HG03060 (cell line): ENCODE results near the gene ALX4.

Source experiments
- ATAC-seq: cut with Tn5 transposase; IDR thresholded peaks from one replicate; pipeline ENCODE4 v1.9.1; 2021; ENCODE audit warnings: low read depth, moderate number of reproducible peaks; ENCODE audit not compliant: unreplicated experiment

The ALX4 gene

GRCh38 chr11:44269369-44270351 is 40.3 kb downstream of the ALX4 start:
- no peak for ATAC-seq

DNA sequence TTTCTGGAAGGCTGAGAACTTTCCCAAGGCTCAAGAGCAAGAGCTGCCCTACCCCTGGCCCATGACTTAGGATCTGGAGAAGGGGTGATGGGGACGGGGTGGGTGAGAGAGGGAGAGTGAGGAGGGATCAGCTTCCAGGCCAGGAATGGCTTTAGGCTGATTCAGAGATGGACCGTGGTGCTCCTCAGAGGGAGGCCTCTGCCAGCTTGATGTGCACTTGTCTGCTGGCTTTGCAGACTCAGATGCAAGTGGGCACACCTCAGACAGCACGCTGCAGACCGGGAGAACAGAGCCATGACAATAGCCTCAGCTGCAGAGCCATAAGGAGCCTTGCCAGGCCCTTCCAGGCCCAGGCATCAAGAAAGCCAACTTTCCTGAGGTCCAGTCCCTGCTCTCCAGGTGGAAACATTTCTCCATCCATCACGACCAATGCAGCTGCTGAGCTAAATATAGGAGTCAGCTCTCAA is 41.3 kb downstream of the ALX4 start:
- no peak for ATAC-seq

GRCh38 chr11:44267750-44268613 is 42.0 kb downstream of the ALX4 start:
- no peak for ATAC-seq

DNA sequence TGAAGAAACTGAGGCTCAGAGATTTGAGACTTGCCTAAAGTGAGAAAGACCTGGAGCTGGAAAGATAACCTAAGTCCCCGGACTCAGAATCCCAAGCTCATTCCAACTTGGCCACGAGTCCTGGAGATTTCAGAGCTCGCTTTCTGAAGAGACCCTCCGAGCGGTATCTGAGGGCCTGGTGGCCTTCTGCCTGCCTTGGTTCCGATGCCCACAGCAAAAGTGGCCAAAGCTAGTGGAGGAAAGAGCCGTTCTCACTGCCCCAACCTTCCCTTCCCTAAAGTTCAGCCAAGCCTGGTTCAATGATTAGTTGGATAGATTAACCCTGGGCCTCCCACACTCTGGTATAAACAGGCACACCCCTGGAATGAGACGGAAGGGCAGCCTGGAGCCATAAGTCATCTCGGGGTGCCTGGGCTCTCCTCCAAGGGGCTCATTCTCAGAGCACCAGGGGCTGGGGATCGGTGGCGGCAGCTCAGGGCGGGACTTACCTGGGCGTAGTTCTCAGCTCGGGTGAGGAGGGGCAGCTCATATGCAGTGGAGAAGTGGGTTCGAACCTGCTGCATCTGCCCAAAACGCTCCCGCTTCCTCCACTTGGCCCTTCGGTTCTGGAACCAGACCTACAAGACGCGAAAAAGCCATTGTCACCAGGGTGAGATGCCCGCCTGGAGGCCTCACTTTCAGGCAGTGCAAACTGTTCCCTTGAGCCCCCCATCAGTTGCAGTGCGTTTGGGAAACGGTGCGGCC is 42.8 kb downstream of the ALX4 start:
- no peak for ATAC-seq

DNA sequence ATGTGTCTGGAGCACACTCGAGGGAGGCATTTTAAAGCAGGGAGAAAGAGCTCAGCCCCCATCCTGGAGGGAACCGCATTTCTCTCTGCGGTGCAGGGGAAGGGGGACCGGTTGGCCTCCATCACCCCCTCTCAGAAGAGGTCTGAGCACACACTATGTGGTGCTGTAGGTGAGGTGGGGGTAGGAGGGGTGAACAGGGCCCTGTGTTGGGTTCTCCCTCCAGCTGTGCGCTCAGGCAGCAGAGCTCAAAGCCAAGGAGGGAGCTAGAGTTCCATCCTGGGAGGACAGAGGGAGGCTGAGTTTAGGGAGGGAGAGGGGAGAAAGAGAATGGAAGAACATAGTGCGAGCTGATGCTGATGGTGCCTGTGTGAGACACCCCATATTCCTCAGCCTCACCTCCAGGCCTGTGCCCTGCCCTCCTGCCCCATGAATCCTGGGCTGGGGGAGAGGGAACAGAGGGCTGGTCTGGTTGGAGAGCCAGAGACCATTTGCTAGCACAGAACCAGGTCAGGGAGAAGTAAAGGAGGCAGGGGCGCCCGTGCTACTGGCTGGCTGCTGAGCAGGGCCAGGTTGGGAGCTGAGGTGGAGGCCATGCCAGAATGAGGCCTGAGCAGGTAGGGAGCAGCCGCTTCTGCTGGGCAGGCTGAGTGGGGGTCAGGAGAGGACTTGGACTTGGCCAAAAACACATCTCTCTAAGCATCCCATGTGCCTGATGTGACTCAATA is 43.7 kb downstream of the ALX4 start:
- no peak for ATAC-seq

DNA sequence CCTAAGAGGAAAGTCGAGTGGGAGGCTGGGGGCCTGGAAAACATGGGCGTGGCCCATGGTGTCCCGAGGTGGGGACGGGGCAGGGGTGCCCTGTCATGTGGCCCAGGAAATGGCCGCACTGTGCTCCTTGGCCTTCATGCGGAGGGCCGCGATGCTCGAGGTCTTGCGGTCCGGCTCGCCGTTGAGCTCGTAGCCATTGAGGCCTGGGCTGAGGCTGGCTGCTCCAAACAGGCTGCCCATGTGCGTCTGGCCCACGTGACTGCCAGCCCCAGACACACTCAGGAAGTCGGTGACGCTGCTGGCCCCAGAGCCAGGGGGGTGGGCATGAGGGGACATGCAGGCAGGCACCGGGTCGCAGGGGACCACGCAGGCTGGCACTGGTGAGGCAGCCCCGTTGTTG is 45.2 kb downstream of the ALX4 start:
- ATAC-seq = no peak

GRCh38 chr11:44264438-44264749 is 45.5 kb downstream of the ALX4 start:
- ATAC-seq = no peak

DNA sequence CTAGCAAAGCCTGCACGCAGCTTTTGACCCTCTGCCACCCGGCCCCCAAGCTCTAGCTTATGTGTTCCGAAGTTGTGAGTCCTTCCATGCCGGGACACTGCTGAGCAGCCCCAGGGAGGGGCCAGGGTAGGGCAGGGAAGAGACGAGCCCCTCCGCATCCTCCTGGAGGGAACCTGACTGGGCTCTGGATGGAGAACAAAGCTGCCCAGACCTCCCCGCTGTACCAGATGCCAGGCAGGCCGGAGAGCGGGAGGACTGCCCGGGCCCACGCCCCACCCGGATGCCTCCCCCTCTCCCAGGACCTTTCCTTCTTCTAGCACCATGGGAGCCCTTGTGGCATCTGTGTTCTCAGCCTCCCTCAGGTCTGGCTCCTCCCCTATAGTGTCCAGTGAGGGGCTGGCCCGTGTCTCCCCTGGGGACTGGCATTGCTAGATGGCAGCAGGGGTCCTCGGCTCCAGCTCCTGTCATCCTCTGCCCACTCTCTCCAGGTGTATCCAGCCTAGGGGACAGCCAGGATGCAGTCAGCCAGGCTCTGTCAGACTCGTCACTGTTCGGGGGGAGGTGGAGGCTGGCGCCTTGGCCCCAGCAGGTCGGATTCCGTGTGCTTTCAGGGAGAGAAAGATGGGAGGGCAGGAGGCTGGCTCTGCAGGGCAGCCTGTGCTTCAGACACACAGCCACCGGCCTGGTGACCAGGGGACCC is 46.1 kb downstream of the ALX4 start:
- no peak for ATAC-seq

- ATAC-seq = no peak
These were observed 47.9 kb downstream of the ALX4 start for GRCh38 chr11:44261800-44262591.

DNA sequence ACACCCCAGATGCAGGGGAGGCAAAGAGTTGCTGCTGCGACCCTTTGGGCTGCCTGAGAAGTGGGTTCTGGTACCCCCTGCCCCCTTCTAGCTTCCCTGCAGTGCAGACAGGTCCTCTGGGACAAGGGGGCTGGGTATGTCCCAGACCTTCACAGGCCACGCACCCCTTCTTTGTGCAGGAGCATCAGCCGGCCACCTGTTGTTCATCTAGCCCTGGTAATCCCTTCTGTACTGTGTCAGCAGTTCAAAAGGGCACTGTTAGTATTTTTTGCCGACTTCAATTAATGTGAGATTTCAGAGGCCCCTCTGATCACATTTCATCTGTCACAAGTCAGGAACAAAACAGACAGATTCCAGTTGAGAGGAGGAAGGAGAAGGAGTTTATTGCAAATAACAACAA is 49.9 kb downstream of the ALX4 start:
- no peak for ATAC-seq

GRCh38 chr11:44258839-44259420 is 51.0 kb downstream of the ALX4 start:
- ATAC-seq = no peak

DNA sequence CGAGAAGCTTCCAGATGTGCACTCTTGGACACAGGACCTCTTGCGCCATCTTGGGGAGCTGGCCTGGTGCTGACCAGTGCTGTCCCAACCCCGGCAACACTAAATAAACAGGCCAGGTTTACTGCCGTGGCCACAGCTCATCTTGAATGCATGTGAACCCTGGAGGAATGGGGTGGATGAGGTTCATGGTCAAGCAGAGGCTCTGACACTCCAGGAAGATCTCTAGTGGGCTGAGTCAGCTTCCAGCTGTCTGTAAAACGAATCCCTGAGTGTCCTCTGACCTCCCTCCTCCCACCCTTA is 51.8 kb downstream of the ALX4 start:
- ATAC-seq = no peak

DNA sequence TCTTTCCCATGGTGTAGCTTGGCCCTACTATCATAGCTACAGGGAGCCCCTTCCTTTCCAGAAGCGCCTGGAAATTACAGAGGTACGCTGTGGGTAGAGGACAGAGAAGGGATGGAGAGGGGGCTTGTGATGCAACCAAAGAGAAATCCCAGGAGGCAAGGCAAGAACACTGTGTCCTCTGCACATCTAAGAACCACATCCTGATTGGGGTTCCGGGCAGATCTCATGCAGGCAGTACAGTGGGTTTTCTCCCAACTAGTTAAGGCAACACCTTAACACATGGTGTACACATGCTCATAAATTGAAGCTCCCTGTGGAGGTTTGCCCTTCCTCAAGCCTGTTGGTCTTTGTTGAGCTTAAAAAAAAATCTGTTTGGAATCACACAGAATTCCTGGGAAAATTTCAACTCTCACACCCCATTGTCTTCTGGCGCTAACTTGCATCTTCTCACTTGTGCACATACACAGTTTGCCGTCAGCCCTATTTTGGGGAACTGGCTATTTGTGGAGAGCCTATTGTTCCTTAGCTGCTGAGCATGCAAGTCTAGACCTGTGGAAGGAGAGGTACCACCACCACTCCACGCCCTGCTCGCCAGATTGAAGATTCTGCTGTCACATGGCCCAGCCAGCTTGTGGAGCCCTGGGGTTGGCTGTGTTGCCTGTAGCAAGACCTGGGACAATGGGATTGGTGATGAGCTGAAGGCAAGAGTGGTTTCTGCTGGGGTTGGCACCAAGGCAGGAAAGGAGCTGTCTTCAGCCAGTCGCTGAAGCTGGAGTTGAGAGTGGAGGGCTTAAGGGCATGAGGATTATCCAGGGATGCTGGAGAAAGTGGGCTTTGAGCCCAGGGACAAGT is 52.4 kb downstream of the ALX4 start:
- ATAC-seq = no peak

DNA sequence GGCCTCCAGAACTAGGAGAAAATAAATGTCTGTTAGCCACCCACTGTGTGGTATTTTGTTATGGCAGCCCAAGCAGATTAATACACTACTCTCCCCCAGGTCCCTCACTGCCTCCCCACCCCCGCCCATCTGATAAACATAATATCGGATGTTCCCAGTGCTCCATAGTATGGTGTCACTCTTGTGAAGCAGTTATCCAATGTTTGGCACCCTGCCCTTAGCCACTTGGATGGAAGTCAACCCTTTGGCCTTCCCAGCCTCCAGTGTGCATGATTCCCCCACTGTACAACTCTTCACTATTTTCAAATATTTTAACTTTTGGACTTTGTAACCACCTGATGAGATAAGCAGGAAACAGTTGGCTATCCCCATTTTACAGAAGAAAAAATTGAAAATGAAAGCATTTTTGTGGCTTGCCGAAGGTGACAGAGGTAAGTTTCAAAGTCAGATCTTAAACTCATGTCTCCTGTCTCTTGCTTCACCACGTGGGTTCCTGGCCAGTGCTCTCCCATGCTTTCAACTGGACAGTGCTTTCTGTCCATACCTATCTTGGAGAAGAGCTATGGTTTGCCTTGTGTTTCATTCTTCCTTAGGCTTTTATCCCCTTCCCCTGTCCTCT is 53.2 kb downstream of the ALX4 start:
- ATAC-seq = no peak

- ATAC-seq = no peak
These were observed 54.4 kb downstream of the ALX4 start for GRCh38 chr11:44255406-44256071.

GRCh38 chr11:44252999-44253602 is 56.8 kb downstream of the ALX4 start:
- no peak for ATAC-seq
